ENCODE results near the gene MRPS27. TPM values are rescaled to one million over a fixed set of nuclear protein-coding genes. Genes with fewer than 3 reads are reported as not detected.

The MRPS27 gene
- total and polyA plus RNA-seq, 10 donors = 23.5 to 55.5 (median 42.6) TPM

GRCh38 chr5:72269411-72269780, 50.6 kb downstream of the MRPS27 start:
- Histone ChIP-seq H3K9me3 (no peaks in the 10 kb centered on the region), H3K4me1 (no peaks in the 10 kb centered on the region), H3K4me3 (no peak overlapping the region), H3K36me3 (peaks cover 0 to 9% (median 0%) of the 10 kb centered on the region in 6 donors), H3K27me3 (replicated peaks in 1 of 7) (no peaks in the 10 kb centered on the region), H3K27ac (no peak overlapping the region)
- intact Hi-C loops (cut with DNase I; ENCODE audit: low total_unique reads) = no loop called here
- no peak for TF ChIP-seq POLR2A (IDR thresholded peaks at IDR 0.05)
- TF ChIP-seq CTCF (IDR thresholded peaks at IDR 0.05 in 8 of 11, conservative IDR thresholded peaks at IDR 0.05 in 3 of 11) = peak in 2 of 11 experiments; percentile 13 to 24
- no peak for DNase-seq
- WGBS, 5 donors = 84 to 92% (median 90%) methylated on average over 1 of the region's 1 CpG

- TF ChIP-seq CTCF (IDR thresholded peaks at IDR 0.05 in 8 of 11, conservative IDR thresholded peaks at IDR 0.05 in 3 of 11) = peak in 9 of 11 experiments; percentile 15 to 69 (median 57)
- no peak for TF ChIP-seq POLR2A (IDR thresholded peaks at IDR 0.05)
- no peak for DNase-seq
- Histone ChIP-seq H3K36me3 (peaks cover 0 to 9% (median 0%) of the 10 kb centered on the region in 6 donors), H3K4me1 (no peaks in the 10 kb centered on the region), H3K9me3 (no peaks in the 10 kb centered on the region), H3K27me3 (replicated peaks in 1 of 7) (no peaks in the 10 kb centered on the region), H3K4me3 (no peak overlapping the region), H3K27ac (no peak overlapping the region)
- WGBS, 5 donors = 62 to 81% (median 65%) methylated on average over 2 of the region's 2 CpGs
- intact Hi-C loops (cut with DNase I; ENCODE audit: low total_unique reads) = no loop called here
Observed at GRCh38 chr5:72268753-72269410, 51.2 kb downstream of the MRPS27 start.

- Histone ChIP-seq H3K4me3 (no peak overlapping the region), H3K9me3 (no peaks in the 10 kb centered on the region), H3K36me3 (peaks cover 0 to 9% (median 0%) of the 10 kb centered on the region in 6 donors), H3K27ac (no peak overlapping the region), H3K4me1 (no peaks in the 10 kb centered on the region), H3K27me3 (replicated peaks in 1 of 7) (no peaks in the 10 kb centered on the region)
- TF ChIP-seq POLR2AphosphoS5 (IDR thresholded peaks at IDR 0.05) (no peak), POLR2A (IDR thresholded peaks at IDR 0.05) (no peak), CTCF (IDR thresholded peaks at IDR 0.05 in 8 of 11, conservative IDR thresholded peaks at IDR 0.05 in 3 of 11) (no peak)
- DNase-seq = no peak
- intact Hi-C loops (cut with DNase I; ENCODE audit: low total_unique reads) = no loop called here
- WGBS, 5 donors = 90 to 97% (median 95%) methylated on average over 2 of the region's 2 CpGs
Observed at GRCh38 chr5:72268260-72268659, 51.8 kb downstream of the MRPS27 start.

GRCh38 chr5:72267685-72268084, 52.4 kb downstream of the MRPS27 start:
- no peaks in the 10 kb centered on the region for H3K9me3 ChIP-seq
- no peaks in the 10 kb centered on the region for H3K27me3 ChIP-seq (replicated peaks in 1 of 7)
- intact Hi-C loops (cut with DNase I; ENCODE audit: low total_unique reads) = no loop called here
- peaks cover 0 to 9% (median 0%) of the 10 kb centered on the region in 6 donors for H3K36me3 ChIP-seq
- H3K27ac ChIP-seq = no peak overlapping the region
- no peak overlapping the region for H3K4me3 ChIP-seq
- no peaks in the 10 kb centered on the region for H3K4me1 ChIP-seq
- no peak for TF ChIP-seq POLR2AphosphoS5 (IDR thresholded peaks at IDR 0.05)
- DNase-seq = no peak

GRCh38 chr5:72266862-72267261, 53.2 kb downstream of the MRPS27 start:
- H3K9me3 ChIP-seq = no peaks in the 10 kb centered on the region

More at GRCh38 chr5:72266862-72267261, 53.2 kb downstream of the MRPS27 start:
- Histone ChIP-seq H3K4me3 (no peak overlapping the region), H3K36me3 (peaks cover 0 to 9% (median 0%) of the 10 kb centered on the region in 6 donors), H3K4me1 (no peaks in the 10 kb centered on the region), H3K27me3 (replicated peaks in 1 of 7) (no peaks in the 10 kb centered on the region), H3K27ac (no peak overlapping the region)
- TF ChIP-seq POLR2A (IDR thresholded peaks at IDR 0.05) = no peak
- no peak for TF ChIP-seq POLR2AphosphoS5 (IDR thresholded peaks at IDR 0.05)
- TF ChIP-seq CTCF (IDR thresholded peaks at IDR 0.05 in 8 of 11, conservative IDR thresholded peaks at IDR 0.05 in 3 of 11) = no peak
- DNase-seq = no peak
- WGBS, 5 donors = 91 to 98% (median 97%) methylated on average over 2 of the region's 2 CpGs
- intact Hi-C loops (cut with DNase I; ENCODE audit: low total_unique reads) = no loop called here

All from spleen (tissue), 11 donors.